Osteoblast (primary cell): ENCODE data around the gene GPR107. TPM values are rescaled to one million over a fixed set of nuclear protein-coding genes. Genes with fewer than 3 reads are reported as not detected.

Source experiments
- DNase-seq: peaks from one replicate; pipeline ENCODE4 v3.0.0; 2011; ENCODE audit warnings: low spot score, mixed read lengths; ENCODE audit not compliant: insufficient read length; ENCODE audit errors: missing footprints
- H2AFZ ChIP-seq: 2 replicates; pipeline ENCODE4 v1.6.0; 2011; ENCODE audit warnings: mild to moderate bottlenecking, low read length
- H3K27ac ChIP-seq: 2 replicates; pipeline ENCODE4 v1.5.1; 2011; ENCODE audit warnings: mild to moderate bottlenecking, low read depth, low read length, moderate library complexity
- H3K27me3 ChIP-seq: 2 replicates; pipeline ENCODE4 v1.6.0; 2012; ENCODE audit warnings: mild to moderate bottlenecking, control low read depth, inconsistent platforms, low read length, moderate library complexity; ENCODE audit not compliant: insufficient read depth
- H3K36me3 ChIP-seq: 2 replicates; pipeline ENCODE4 v1.5.1; 2011; ENCODE audit warnings: mild to moderate bottlenecking, low read length, control low read depth, moderate library complexity; ENCODE audit not compliant: insufficient read depth
- H3K4me1 ChIP-seq: 2 replicates; pipeline ENCODE4 v1.5.1; 2011; ENCODE audit warnings: mild to moderate bottlenecking, low read length, control low read depth, moderate library complexity; ENCODE audit not compliant: insufficient read depth
- H3K4me2 ChIP-seq: 2 replicates; pipeline ENCODE4 v1.6.0; 2011; ENCODE audit warnings: mild to moderate bottlenecking, low read length; ENCODE audit not compliant: insufficient read depth
- H3K4me3 ChIP-seq: fragments of 200-600 bp; sonication (generic); 3 replicates; pipeline ENCODE4 v1.5.1; 2012; ENCODE audit warnings: mild to moderate bottlenecking, low read length, inconsistent platforms; ENCODE audit not compliant: insufficient read depth
- H3K79me2 ChIP-seq: 2 replicates; pipeline ENCODE4 v1.6.0; 2012; ENCODE audit warnings: mild to moderate bottlenecking, low read length, control low read depth, inconsistent platforms; ENCODE audit not compliant: insufficient read depth
- H3K9me3 ChIP-seq: 2 replicates; pipeline ENCODE4 v1.5.1; 2011; ENCODE audit warnings: low read depth, low read length, control low read depth
- H4K20me1 ChIP-seq: 2 replicates; pipeline ENCODE4 v1.6.0; 2012; ENCODE audit warnings: mild to moderate bottlenecking, low read length, control low read depth; ENCODE audit not compliant: insufficient read depth
- CTCF ChIP-seq: IDR thresholded peaks from 2 replicates; pipeline ENCODE4 v1.5.1; 2011; ENCODE audit warnings: mild to moderate bottlenecking, low read depth, low read length, moderate library complexity; ENCODE audit errors: extremely low read depth
- total RNA-seq: library from RNA; depleted of rRNA; stranded (reverse); fragments of >200 nt; gene quantifications from 2 replicates; pipeline ENCODE4 v1.2.3, GENCODE V29; 2012

Gene GPR107
- total RNA-seq, 1 donor: 25.3 TPM

- TF ChIP-seq CTCF: no peak
- H3K4me3 ChIP-seq: no peak overlapping the region
Observed at GRCh38 chr9:130106860-130107233, 53.1 kb downstream of the GPR107 start.

GRCh38 chr9:130107234-130107861 is 53.6 kb downstream of the GPR107 start:
- Histone ChIP-seq H3K36me3 (peaks cover 62% of the 10 kb centered on the region), H3K9me3 (no peaks in the 10 kb centered on the region), H3K4me1 (peaks cover 13% of the 10 kb centered on the region), H3K4me3 (no peak overlapping the region), H2AFZ (no peak overlapping the region), H3K4me2 (no peak overlapping the region), H3K27me3 (no peaks in the 10 kb centered on the region), H4K20me1 (peaks cover 8% of the 10 kb centered on the region), H3K27ac (peak overlapping the region; percentile 33), H3K79me2 (no peaks in the 10 kb centered on the region)
- TF ChIP-seq CTCF: peak; percentile 89
- peak; percentile 60 for DNase-seq

More at GRCh38 chr9:130106860-130107233, 53.1 kb downstream of the GPR107 start:
- H3K9me3 ChIP-seq: no peaks in the 10 kb centered on the region
- H4K20me1 ChIP-seq: peaks cover 8% of the 10 kb centered on the region
- DNase-seq: no peak
- H3K79me2 ChIP-seq: no peaks in the 10 kb centered on the region
- no peaks in the 10 kb centered on the region for H3K27me3 ChIP-seq
- no peak overlapping the region for H2AFZ ChIP-seq
- H3K4me2 ChIP-seq: no peak overlapping the region
- H3K36me3 ChIP-seq: peaks cover 62% of the 10 kb centered on the region
- no peak overlapping the region for H3K27ac ChIP-seq
- H3K4me1 ChIP-seq: peaks cover 13% of the 10 kb centered on the region

GRCh38 chr9:130107955-130108354 is 54.2 kb downstream of the GPR107 start:
- Histone ChIP-seq H3K4me3 (no peak overlapping the region), H3K36me3 (peaks cover 56% of the 10 kb centered on the region), H2AFZ (no peak overlapping the region), H3K79me2 (no peaks in the 10 kb centered on the region), H3K27me3 (no peaks in the 10 kb centered on the region), H3K4me2 (no peak overlapping the region), H3K27ac (peak overlapping the region; percentile 33), H3K9me3 (no peaks in the 10 kb centered on the region), H4K20me1 (peaks cover 8% of the 10 kb centered on the region), H3K4me1 (peaks cover 13% of the 10 kb centered on the region)
- no peak for TF ChIP-seq CTCF
- no peak for DNase-seq

- Histone ChIP-seq H3K27ac (peak overlapping the region; percentile 41), H3K4me2 (no peak overlapping the region), H3K4me3 (no peak overlapping the region), H3K9me3 (no peaks in the 10 kb centered on the region), H3K79me2 (no peaks in the 10 kb centered on the region), H3K4me1 (peaks cover 13% of the 10 kb centered on the region), H3K36me3 (peaks cover 36% of the 10 kb centered on the region), H2AFZ (no peak overlapping the region), H3K27me3 (no peaks in the 10 kb centered on the region), H4K20me1 (peaks cover 8% of the 10 kb centered on the region)
- DNase-seq: no peak
- peak; percentile 10 for TF ChIP-seq CTCF
Observed at GRCh38 chr9:130110166-130110565, 56.5 kb downstream of the GPR107 start.
